IMR-90 (cell line): ENCODE results near the gene HS6ST3. TPM values are rescaled to one million over a fixed set of nuclear protein-coding genes. Genes with fewer than 3 reads are reported as not detected.

ENCODE experiments used
- ATAC-seq: fragments of 200-7000 bp; cut with Tn5 transposase; 2 replicates; pipeline ENCODE4 v1.9.1; 2020; ENCODE audit warnings: low read depth, mild to moderate bottlenecking, moderate library complexity
- BruUV-seq: library from RNA; stranded (reverse); fragments of 400-500 nt; replicated peaks from 2 replicates; lab custom pipeline; 2021; lab: Mats Ljungman, UMichigan
- CTCF ChIA-PET: fragments of 300-600 bp; formaldehyde crosslinking; extraction: SDS; loops from one replicate; lab custom pipeline; 2021; ENCODE audit warnings: antibody characterized with exemption; lab: Yijun Ruan, JAX
- POLR2A ChIA-PET: fragments of 300-600 bp; sonication (Branson Sonifier 250); formaldehyde crosslinking; loops from one replicate; lab custom pipeline; 2022; ENCODE audit warnings: antibody characterized with exemption; ENCODE audit not compliant: unreplicated experiment; lab: Charles Lee
- DNase-seq: peaks from one replicate; pipeline ENCODE4 v3.0.0; 2013
- H2AFZ ChIP-seq: replicated peaks from 2 replicates; pipeline ENCODE3; 2013; ENCODE audit warnings: low read length, mild to moderate bottlenecking; ENCODE audit not compliant: poor library complexity
- H2AK5ac ChIP-seq: 2 replicates; pipeline ENCODE4 v1.6.1; 2013; ENCODE audit warnings: low read depth, low read length, inconsistent platforms
- H2AK9ac ChIP-seq: replicated peaks from 2 replicates; pipeline ENCODE3; 2013; ENCODE audit warnings: mild to moderate bottlenecking, low read depth, low read length, moderate library complexity; ENCODE audit not compliant: poor library complexity
- H2BK120ac ChIP-seq: 2 replicates; pipeline ENCODE4 v1.6.1; 2013; ENCODE audit warnings: low read depth, low read length, inconsistent platforms
- H2BK15ac ChIP-seq: 3 replicates; pipeline ENCODE4 v1.6.1; 2013; ENCODE audit warnings: low read depth, low read length, inconsistent platforms
- H2BK20ac ChIP-seq: 2 replicates; pipeline ENCODE4 v1.6.1; 2013; ENCODE audit warnings: low read depth, mild to moderate bottlenecking, inconsistent platforms, low read length, moderate library complexity
- H2BK5ac ChIP-seq: 2 replicates; pipeline ENCODE4 v1.6.1; 2013; ENCODE audit warnings: mild to moderate bottlenecking, low read depth, low read length, inconsistent platforms; ENCODE audit not compliant: poor library complexity, severe bottlenecking
- H3K14ac ChIP-seq: replicated peaks from 2 replicates; pipeline ENCODE4 v1.6.1; 2013; ENCODE audit warnings: low read depth, low read length, inconsistent platforms
- H3K18ac ChIP-seq: 2 replicates; pipeline ENCODE4 v1.6.1; 2013; ENCODE audit warnings: low read depth, low read length, control low read depth
- H3K23ac ChIP-seq: 2 replicates; pipeline ENCODE4 v1.6.1; 2013; ENCODE audit warnings: low read depth, low read length, inconsistent platforms
- H3K27ac ChIP-seq: 2 replicates; pipeline ENCODE4 v1.5.1; 2013; ENCODE audit warnings: mild to moderate bottlenecking, control low read depth, low read length; ENCODE audit not compliant: insufficient read depth
- H3K27me3 ChIP-seq: 2 replicates; pipeline ENCODE4 v1.6.1; 2013; ENCODE audit warnings: low read length; ENCODE audit not compliant: control insufficient read depth, insufficient read depth
- H3K36me3 ChIP-seq: 2 replicates; pipeline ENCODE4 v1.6.1; 2013; ENCODE audit warnings: low read length, mixed read lengths; ENCODE audit not compliant: control insufficient read depth, insufficient read depth
- H3K4ac ChIP-seq: 2 replicates; pipeline ENCODE4 v1.6.1; 2013; ENCODE audit warnings: low read depth, low read length, inconsistent platforms
- H3K4me1 ChIP-seq: 2 replicates; pipeline ENCODE4 v1.6.1; 2013; ENCODE audit warnings: low read length, mixed read lengths; ENCODE audit not compliant: control insufficient read depth, insufficient read depth
- H3K4me2 ChIP-seq: 2 replicates; pipeline ENCODE4 v1.6.1; 2013; ENCODE audit warnings: low read depth, mild to moderate bottlenecking, control low read depth, low read length, moderate library complexity
- H3K4me3 ChIP-seq: 2 replicates; pipeline ENCODE4 v1.5.1; 2013; ENCODE audit warnings: low read depth, mild to moderate bottlenecking, control low read depth, low read length, moderate library complexity; ENCODE audit not compliant: insufficient read depth
- H3K56ac ChIP-seq: 2 replicates; pipeline ENCODE4 v1.6.1; 2013; ENCODE audit warnings: low read length, inconsistent platforms; ENCODE audit not compliant: insufficient read depth; ENCODE audit errors: extremely low read depth
- H3K79me1 ChIP-seq, 2 experiments: 2 replicates each; pipeline ENCODE4 v1.6.1; 2013; ENCODE audit warnings: low read length in 2 of 2, inconsistent platforms in 1 of 2, low read depth in 1 of 2
- H3K9ac ChIP-seq: 2 replicates; pipeline ENCODE4 v1.6.1; 2013; ENCODE audit warnings: low read depth, low read length, control low read depth
- H3K9me1 ChIP-seq: 2 replicates; pipeline ENCODE4 v1.6.1; 2013; ENCODE audit warnings: low read length, inconsistent platforms; ENCODE audit not compliant: insufficient read depth
- H3K9me3 ChIP-seq: 2 replicates; pipeline ENCODE4 v1.6.1; 2013; ENCODE audit warnings: low read length; ENCODE audit not compliant: control insufficient read depth, insufficient read depth
- H4K20me1 ChIP-seq: 2 replicates; pipeline ENCODE4 v1.6.1; 2013; ENCODE audit warnings: low read length, inconsistent platforms; ENCODE audit not compliant: insufficient read depth
- H4K5ac ChIP-seq: 2 replicates; pipeline ENCODE4 v1.6.1; 2013; ENCODE audit warnings: mild to moderate bottlenecking, low read depth, low read length, control low read depth
- H4K8ac ChIP-seq, 2 experiments: 2 replicates each; pipeline ENCODE4 v1.6.1; 2013; ENCODE audit warnings: low read depth in 2 of 2, low read length in 2 of 2, control low read depth in 1 of 2, inconsistent platforms in 1 of 2
- H4K91ac ChIP-seq: 2 replicates; pipeline ENCODE4 v1.6.1; 2013; ENCODE audit warnings: low read depth, low read length, inconsistent platforms; ENCODE audit not compliant: insufficient read depth
- BHLHE40 ChIP-seq: fragments of 150-350 bp; IDR thresholded peaks from 2 replicates; pipeline ENCODE4 v1.6.1; 2016; ENCODE audit warnings: mild to moderate bottlenecking, low read depth, low read length
- CEBPB ChIP-seq: IDR thresholded peaks from 2 replicates; pipeline ENCODE4 v1.6.1; 2012; ENCODE audit warnings: low read depth, low read length, improper control_type of control experiment
- CHD1 ChIP-seq: IDR thresholded peaks from 2 replicates; pipeline ENCODE4 v1.6.1; 2012; ENCODE audit warnings: low read depth, low read length, improper control_type of control experiment
- CTCF ChIP-seq: conservative IDR thresholded peaks from 2 replicates; pipeline ENCODE4 v1.5.1; 2012; ENCODE audit warnings: mild to moderate bottlenecking, low read depth, low read length, improper control_type of control experiment
- FOS ChIP-seq: fragments of 150-350 bp; IDR thresholded peaks from 2 replicates; pipeline ENCODE4 v1.6.1; 2016; ENCODE audit warnings: low read depth, low read length
- MAFK ChIP-seq: IDR thresholded peaks from 2 replicates; pipeline ENCODE4 v1.6.1; 2012; ENCODE audit warnings: low read depth, low read length, improper control_type of control experiment
- MAZ ChIP-seq: IDR thresholded peaks from 2 replicates; pipeline ENCODE4 v1.6.1; 2012; ENCODE audit warnings: low read depth, mild to moderate bottlenecking, low read length, improper control_type of control experiment, moderate library complexity, borderline replicate concordance
- MXI1 ChIP-seq: IDR thresholded peaks from 2 replicates; pipeline ENCODE4 v1.6.1; 2012; ENCODE audit warnings: low read depth, mild to moderate bottlenecking, low read length, moderate library complexity, borderline replicate concordance
- NFE2L2 ChIP-seq: fragments of 150-350 bp; IDR thresholded peaks from 2 replicates; pipeline ENCODE4 v1.6.1; 2016; ENCODE audit warnings: low read depth, mild to moderate bottlenecking, low read length
- POLR2A ChIP-seq: IDR thresholded peaks from 2 replicates; pipeline ENCODE4 v1.6.1; 2012; ENCODE audit warnings: mild to moderate bottlenecking, low read depth, low read length
- RAD21 ChIP-seq: IDR thresholded peaks from 2 replicates; pipeline ENCODE4 v1.6.1; 2012; ENCODE audit warnings: low read length, improper control_type of control experiment
- RCOR1 ChIP-seq: IDR thresholded peaks from 2 replicates; pipeline ENCODE4 v1.6.1; 2012; ENCODE audit warnings: mild to moderate bottlenecking, low read length, improper control_type of control experiment; ENCODE audit not compliant: insufficient replicate concordance
- RFX5 ChIP-seq: IDR thresholded peaks from 2 replicates; pipeline ENCODE4 v1.8.0; 2012; ENCODE audit warnings: low read depth, mild to moderate bottlenecking, low read length, moderate library complexity
- SMC3 ChIP-seq: fragments of 150-350 bp; IDR thresholded peaks from 2 replicates; pipeline ENCODE4 v1.6.1; 2016; ENCODE audit warnings: low read depth, mild to moderate bottlenecking, antibody characterized with exemption, low read length, moderate library complexity
- USF2 ChIP-seq: fragments of 150-350 bp; IDR thresholded peaks from 2 replicates; pipeline ENCODE4 v1.6.1; 2017; ENCODE audit warnings: mild to moderate bottlenecking, antibody characterized with exemption, low read length, low read depth
- WGBS, 2 experiments: methylation state at CpG; one replicate each; pipeline versions ENCODE4 v1.1.5 to v1.1.7; 2013; ENCODE audit warnings: missing lambda C conversion rate in 2 of 2; ENCODE audit not compliant: insufficient read length in 1 of 2; ENCODE audit errors: extremely low coverage in 2 of 2; 5-methylcytosine and 5-hydroxymethylcytosine counted together
- dilution Hi-C: fragments of 300-500 bp; cut with HindIII; formaldehyde crosslinking; loops from one replicate; pipeline ENCODE4 v1.14.3; 2018; ENCODE audit warnings: low sequenced_read_pairs; ENCODE audit not compliant: unreplicated experiment
- in situ Hi-C: fragments of 300-500 bp; cut with MboI; formaldehyde crosslinking; loops from 3 replicates; pipeline ENCODE4 v1.14.3; 2019; ENCODE audit warnings: low sequenced_read_pairs, inconsistent platforms, mixed read lengths
- intact Hi-C: fragments of 100-400 bp; cut with micrococcal nuclease; formaldehyde crosslinking; loops from 2 replicates; pipeline ENCODE4 v1.10.0; 2022
- polyA plus RNA-seq, 3 experiments: library from polyadenylated mRNA; depleted of rRNA; stranded (reverse); fragments of >200 nt; gene quantifications; 2 replicates each; pipeline ENCODE4 v1.2.3, GENCODE V29; 2012; ENCODE audit warnings: low replicate concordance in 1 of 3
- total RNA-seq: library from RNA; depleted of rRNA; stranded (reverse); fragments of >200 nt; gene quantifications from 2 replicates; pipeline ENCODE4 v1.2.3, GENCODE V29; 2012

Gene HS6ST3
- total and polyA plus RNA-seq, 2 of the 4 experiments (the other 2 are of a cell fraction) = not detected

GRCh38 chr13:96824140-96824539, 734.2 kb downstream of the HS6ST3 start:
- no peaks in the 10 kb centered on the region for H3K9me1 ChIP-seq
- no peak overlapping the region for H3K18ac ChIP-seq
- H3K4ac ChIP-seq = no peak overlapping the region
- H3K14ac ChIP-seq = no peak overlapping the region
- no peak overlapping the region for H4K8ac ChIP-seq
- no peak for TF ChIP-seq MAZ
- no peak for TF ChIP-seq RCOR1
- TF ChIP-seq NFE2L2 = no peak
- no peak for TF ChIP-seq RAD21
- TF ChIP-seq POLR2A = no peak
- TF ChIP-seq CEBPB = no peak
- TF ChIP-seq FOS = no peak
- no peak for TF ChIP-seq USF2
- TF ChIP-seq MXI1 = no peak
- no peak for TF ChIP-seq MAFK
- no peak for TF ChIP-seq CTCF
- no peak for TF ChIP-seq RFX5
- TF ChIP-seq CHD1 = no peak
- TF ChIP-seq BHLHE40 = no peak
- no peak for TF ChIP-seq SMC3
- H3K79me1 ChIP-seq = no peaks in the 10 kb centered on the region
- H2BK20ac ChIP-seq = no peak overlapping the region
- intact Hi-C loops = no loop called here
- in situ Hi-C loops = loop anchor here (25.0 kb wide), 1 partner anchor 787 kb away; no protein-coding TSS in a partner anchor
- no peak overlapping the region for H2AFZ ChIP-seq
- no peak for ATAC-seq
- H2BK5ac ChIP-seq = no peak overlapping the region
- H2AK5ac ChIP-seq = no peak overlapping the region
- no peak overlapping the region for H3K27ac ChIP-seq
- ChIA-PET CTCF (no interaction called here), POLR2A (no interaction called here)
- no TSS peak for BruUV-seq
- no peaks in the 10 kb centered on the region for H3K9me3 ChIP-seq
- no peak overlapping the region for H3K23ac ChIP-seq
- no peak overlapping the region for H2BK15ac ChIP-seq
- no peak overlapping the region for H2AK9ac ChIP-seq
- H3K36me3 ChIP-seq = no peaks in the 10 kb centered on the region
- no peak for DNase-seq
- 69% methylated on average over 4 of the region's 10 CpGs; no CpG with 5 or more reads in 1 of the 2 experiments for WGBS, 2 experiments
- H4K20me1 ChIP-seq = no peaks in the 10 kb centered on the region
- H4K91ac ChIP-seq = no peak overlapping the region
- H3K9ac ChIP-seq = no peak overlapping the region
- no peaks in the 10 kb centered on the region for H3K27me3 ChIP-seq
- H3K4me3 ChIP-seq = no peak overlapping the region
- H3K4me2 ChIP-seq = no peak overlapping the region
- no peaks in the 10 kb centered on the region for H3K4me1 ChIP-seq
- H3K56ac ChIP-seq = no peak overlapping the region
- no peak overlapping the region for H4K5ac ChIP-seq
- dilution Hi-C loops = no loop called here
- H2BK120ac ChIP-seq = no peak overlapping the region
